HUES6 (cell line): Measurements from ENCODE around the gene ATP1A4.

Experiments used
- H3K27ac ChIP-seq: 2 replicates; pipeline ENCODE4 v1.7.0; 2013; ENCODE audit warnings: low read depth, mild to moderate bottlenecking, low read length, inconsistent platforms
- H3K27me3 ChIP-seq: 2 replicates; pipeline ENCODE4 v1.6.1; 2013; ENCODE audit warnings: low read length; ENCODE audit not compliant: control insufficient read depth, insufficient read depth
- H3K36me3 ChIP-seq: 2 replicates; pipeline ENCODE4 v1.6.1; 2013; ENCODE audit warnings: low read length; ENCODE audit not compliant: control insufficient read depth, insufficient read depth
- H3K4me1 ChIP-seq: 2 replicates; pipeline ENCODE4 v1.6.1; 2013; ENCODE audit warnings: low read length; ENCODE audit not compliant: control insufficient read depth, insufficient read depth
- H3K4me3 ChIP-seq: 2 replicates; pipeline ENCODE4 v1.5.1; 2013; ENCODE audit warnings: low read depth, low read length
- H3K9ac ChIP-seq: one replicate; pipeline ENCODE4 v1.6.1; 2013; ENCODE audit warnings: mild to moderate bottlenecking, low read length
- H3K9me3 ChIP-seq: 2 replicates; pipeline ENCODE4 v1.6.1; 2013; ENCODE audit warnings: low read depth, low read length; ENCODE audit not compliant: control insufficient read depth, insufficient read depth

The ATP1A4 gene

DNA sequence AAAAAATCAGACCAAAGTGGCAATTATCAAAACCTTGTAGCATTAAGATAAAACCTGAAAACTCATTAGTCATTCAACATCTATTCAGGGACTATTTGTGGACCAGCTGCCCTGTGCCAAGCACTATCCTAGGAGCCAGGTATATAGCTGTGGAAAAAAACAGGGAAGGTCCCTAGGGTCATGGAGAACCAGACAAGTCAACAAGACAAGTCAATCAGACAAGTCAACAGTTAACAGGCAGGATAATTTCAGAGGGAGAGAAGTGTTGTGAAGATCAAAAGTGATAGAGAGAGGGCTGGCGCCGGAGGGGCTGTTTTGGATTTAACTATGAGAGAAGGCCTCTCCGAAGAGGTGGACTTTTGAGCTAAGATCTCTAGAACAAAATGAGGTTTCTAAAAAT, 3.3 kb upstream of the ATP1A4 start:
- H3K4me3 ChIP-seq = no peak overlapping the region
- H3K4me1 ChIP-seq = peaks cover 4% of the 10 kb centered on the region; the same call in 1 of the 2 replicates
- no peaks in the 10 kb centered on the region for H3K36me3 ChIP-seq
- no peak overlapping the region for H3K27ac ChIP-seq
- no peaks in the 10 kb centered on the region for H3K27me3 ChIP-seq
- no peak overlapping the region for H3K9ac ChIP-seq
- no peaks in the 10 kb centered on the region for H3K9me3 ChIP-seq

DNA sequence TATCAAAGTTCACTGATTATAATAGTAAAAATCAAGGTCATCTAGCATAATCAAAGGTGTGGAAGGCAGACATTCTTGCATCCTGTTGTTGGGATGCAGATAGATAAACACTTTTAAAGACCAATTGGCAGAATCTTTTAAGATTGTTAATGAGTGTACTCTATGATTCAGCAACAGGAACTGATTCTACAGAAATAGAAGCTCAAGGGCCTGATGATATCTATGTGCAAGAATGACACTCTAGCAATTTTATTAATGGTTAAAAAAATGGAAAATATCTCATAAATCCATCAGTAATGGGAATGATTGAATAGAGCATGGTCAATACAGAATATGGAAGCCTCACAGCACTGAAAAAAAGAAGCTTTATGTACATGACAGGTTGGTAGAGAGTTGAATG, 2.2 kb upstream of the ATP1A4 start:
- Histone ChIP-seq H3K27me3 (no peaks in the 10 kb centered on the region), H3K4me1 (peaks cover 4% of the 10 kb centered on the region; the same call in 1 of the 2 replicates), H3K9me3 (no peaks in the 10 kb centered on the region), H3K27ac (no peak overlapping the region), H3K4me3 (no peak overlapping the region), H3K36me3 (no peaks in the 10 kb centered on the region), H3K9ac (no peak overlapping the region)

DNA sequence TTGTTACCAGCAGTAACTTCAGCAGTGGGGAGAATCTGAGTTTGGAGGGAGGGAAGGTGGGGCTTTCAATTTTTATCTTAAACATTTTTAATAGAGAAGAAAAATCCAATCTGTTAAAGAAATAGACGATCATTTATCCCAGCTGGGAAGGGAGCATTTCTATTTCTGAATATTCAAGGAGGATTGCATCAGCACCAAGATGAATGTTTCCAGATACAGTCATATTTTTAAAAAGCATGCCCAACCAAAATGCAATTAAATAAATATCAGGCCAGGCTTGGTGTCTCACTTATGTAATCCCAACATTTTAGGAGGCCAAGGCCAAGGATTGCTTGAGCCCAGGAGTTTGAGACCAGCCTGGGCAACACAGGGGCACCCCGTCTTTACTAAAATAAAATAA, 1.7 kb upstream of the ATP1A4 start:
- H3K9me3 ChIP-seq = no peaks in the 10 kb centered on the region
- no peaks in the 10 kb centered on the region for H3K36me3 ChIP-seq
- no peak overlapping the region for H3K9ac ChIP-seq
- H3K27ac ChIP-seq = no peak overlapping the region
- no peak overlapping the region for H3K4me3 ChIP-seq
- peaks cover 4% of the 10 kb centered on the region; the same call in 1 of the 2 replicates for H3K4me1 ChIP-seq
- H3K27me3 ChIP-seq = no peaks in the 10 kb centered on the region

- H3K4me1 ChIP-seq = no peaks in the 10 kb centered on the region
- H3K4me3 ChIP-seq = no peak overlapping the region
- H3K9me3 ChIP-seq = no peaks in the 10 kb centered on the region
These were observed 3.4 kb downstream of the ATP1A4 start for GRCh38 chr1:160154790-160155189.

GRCh38 chr1:160156361-160156760, 5.0 kb downstream of the ATP1A4 start:
- no peaks in the 10 kb centered on the region for H3K9me3 ChIP-seq
- H3K9ac ChIP-seq = no peak overlapping the region
- no peaks in the 10 kb centered on the region for H3K4me1 ChIP-seq

More at GRCh38 chr1:160154790-160155189, 3.4 kb downstream of the ATP1A4 start:
- no peaks in the 10 kb centered on the region for H3K36me3 ChIP-seq
- H3K27me3 ChIP-seq = no peaks in the 10 kb centered on the region
- no peak overlapping the region for H3K27ac ChIP-seq
- no peak overlapping the region for H3K9ac ChIP-seq

GRCh38 chr1:160157174-160157573, 5.8 kb downstream of the ATP1A4 start:
- no peaks in the 10 kb centered on the region for H3K27me3 ChIP-seq
- H3K9me3 ChIP-seq = no peaks in the 10 kb centered on the region
- no peaks in the 10 kb centered on the region for H3K36me3 ChIP-seq
- no peak overlapping the region for H3K9ac ChIP-seq
- no peak overlapping the region for H3K4me3 ChIP-seq
- no peaks in the 10 kb centered on the region for H3K4me1 ChIP-seq
- H3K27ac ChIP-seq = no peak overlapping the region

More at GRCh38 chr1:160156361-160156760, 5.0 kb downstream of the ATP1A4 start:
- H3K27me3 ChIP-seq = no peaks in the 10 kb centered on the region
- no peak overlapping the region for H3K27ac ChIP-seq
- no peak overlapping the region for H3K4me3 ChIP-seq
- no peaks in the 10 kb centered on the region for H3K36me3 ChIP-seq

- Histone ChIP-seq H3K4me3 (no peak overlapping the region), H3K4me1 (peaks cover 3% of the 10 kb centered on the region; the same call in 1 of the 2 replicates), H3K36me3 (no peaks in the 10 kb centered on the region), H3K27ac (no peak overlapping the region), H3K9me3 (no peaks in the 10 kb centered on the region), H3K27me3 (no peaks in the 10 kb centered on the region), H3K9ac (no peak overlapping the region)
These were observed 6.6 kb downstream of the ATP1A4 start for GRCh38 chr1:160158031-160158430.

- no peaks in the 10 kb centered on the region for H3K36me3 ChIP-seq
- H3K9ac ChIP-seq = no peak overlapping the region
- H3K9me3 ChIP-seq = no peaks in the 10 kb centered on the region
- H3K4me1 ChIP-seq = peaks cover 3% of the 10 kb centered on the region; the same call in 1 of the 2 replicates
- H3K4me3 ChIP-seq = no peak overlapping the region
- H3K27ac ChIP-seq = no peak overlapping the region
- H3K27me3 ChIP-seq = no peaks in the 10 kb centered on the region
These were observed 7.1 kb downstream of the ATP1A4 start for GRCh38 chr1:160158534-160158933.

DNA sequence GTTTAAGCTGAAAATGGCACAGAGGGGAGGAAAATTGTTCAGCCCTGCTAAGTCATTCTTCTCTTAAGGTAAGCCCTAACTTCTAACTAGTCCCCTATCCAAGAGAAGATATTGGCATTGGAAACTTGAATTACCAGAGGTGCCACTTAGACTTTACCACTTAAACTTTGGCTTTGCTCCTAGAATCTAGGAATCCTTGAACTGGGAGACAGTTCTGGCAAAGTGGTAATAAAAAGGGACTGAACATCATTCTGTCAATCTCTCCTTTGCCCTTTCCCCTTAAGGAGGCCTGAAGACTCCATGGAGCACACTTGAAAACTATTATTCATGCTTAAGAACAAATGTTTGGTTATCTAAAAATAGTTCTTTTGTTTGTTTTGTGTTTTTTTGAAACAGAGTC, 8.4 kb downstream of the ATP1A4 start:
- no peaks in the 10 kb centered on the region for H3K36me3 ChIP-seq
- H3K9me3 ChIP-seq = no peaks in the 10 kb centered on the region
- H3K27ac ChIP-seq = no peak overlapping the region
- H3K9ac ChIP-seq = no peak overlapping the region
- H3K27me3 ChIP-seq = no peaks in the 10 kb centered on the region
- peaks cover 3% of the 10 kb centered on the region; the same call in 1 of the 2 replicates for H3K4me1 ChIP-seq
- H3K4me3 ChIP-seq = no peak overlapping the region

- no peak overlapping the region for H3K27ac ChIP-seq
- H3K27me3 ChIP-seq = no peaks in the 10 kb centered on the region
- peaks cover 11% of the 10 kb centered on the region for H3K4me1 ChIP-seq
- no peak overlapping the region for H3K9ac ChIP-seq
- no peak overlapping the region for H3K4me3 ChIP-seq
- H3K9me3 ChIP-seq = no peaks in the 10 kb centered on the region
- no peaks in the 10 kb centered on the region for H3K36me3 ChIP-seq
These were observed 10.7 kb downstream of the ATP1A4 start for GRCh38 chr1:160161965-160162705.

DNA sequence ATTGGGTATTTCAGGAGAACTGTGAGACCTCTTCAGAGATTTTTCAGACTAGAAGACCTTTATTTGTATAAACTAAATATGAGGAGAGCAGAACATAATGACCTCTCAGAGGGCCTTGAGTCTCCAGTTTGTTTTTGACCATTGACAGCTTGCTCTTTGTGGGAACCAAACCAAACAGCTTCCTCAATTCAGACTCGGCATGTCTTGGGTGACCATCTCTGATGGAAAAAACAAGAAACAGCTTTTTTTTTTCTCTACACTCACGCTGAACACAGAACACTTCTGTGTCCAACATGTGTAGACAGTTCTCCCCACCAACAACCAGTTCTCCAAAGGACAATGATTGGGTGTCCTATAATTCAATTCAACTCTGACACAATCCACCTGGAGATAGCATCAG, 11.5 kb downstream of the ATP1A4 start:
- peaks cover 19% of the 10 kb centered on the region for H3K4me1 ChIP-seq

More for the DNA sequence above, 11.5 kb downstream of the ATP1A4 start:
- Histone ChIP-seq H3K9me3 (no peaks in the 10 kb centered on the region), H3K9ac (no peak overlapping the region), H3K4me3 (no peak overlapping the region), H3K27ac (no peak overlapping the region), H3K27me3 (no peaks in the 10 kb centered on the region), H3K36me3 (no peaks in the 10 kb centered on the region)
